T-helper 2 cell treated with Interferon-gamma antibody and Interleukin-4, amounts not matched to agents 5 μg/mL and 100 μg/mL, for 36 hours (primary cell): ENCODE results near the gene CCR7.
A peak's percentile ranks its signal among the peaks of the same experiment; 100 is the strongest.
"Not testable (repeated sequence)": the region's sequence is repeated elsewhere in the genome, so short reads cannot be mapped to it uniquely, and the experiment has no call there.

Source experiments
- DNase-seq: peaks from one replicate; pipeline ENCODE4 v3.0.0; 2021; ENCODE audit warnings: low spot score
- H3K27ac Mint-ChIP-seq: one replicate; pipeline ENCODE4 v1.8.0; 2021; ENCODE audit warnings: mild to moderate bottlenecking, mixed read lengths
- H3K27me3 Mint-ChIP-seq: one replicate; pipeline ENCODE4 v1.8.0; 2021; ENCODE audit warnings: low read depth, mixed read lengths
- H3K36me3 Mint-ChIP-seq: one replicate; pipeline ENCODE4 v1.8.0; 2021; ENCODE audit warnings: low read depth, mixed read lengths
- H3K4me1 Mint-ChIP-seq: one replicate; pipeline ENCODE4 v1.8.0; 2021; ENCODE audit warnings: low read depth, mixed read lengths
- H3K4me3 Mint-ChIP-seq: one replicate; pipeline ENCODE4 v1.8.0; 2022; ENCODE audit warnings: mild to moderate bottlenecking, moderate library complexity, mixed read lengths
- H3K9me3 Mint-ChIP-seq: one replicate; pipeline ENCODE4 v1.8.0; 2021; ENCODE audit warnings: mixed read lengths

CCR7 gene

GRCh38 chr17:40554646-40555295 lies 10.5 kb downstream of the CCR7 start:
- DNase-seq, result no peak
- H3K36me3 Mint-ChIP-seq, result peaks cover 76% of the 10 kb centered on the region
- no peaks in the 10 kb centered on the region for H3K9me3 Mint-ChIP-seq
- H3K4me1 Mint-ChIP-seq, result peaks cover 81% of the 10 kb centered on the region
- peak overlapping the region; percentile 82 for H3K4me3 Mint-ChIP-seq
- peak overlapping the region; percentile 93 for H3K27ac Mint-ChIP-seq
- H3K27me3 Mint-ChIP-seq, result no peaks in the 10 kb centered on the region

DNA sequence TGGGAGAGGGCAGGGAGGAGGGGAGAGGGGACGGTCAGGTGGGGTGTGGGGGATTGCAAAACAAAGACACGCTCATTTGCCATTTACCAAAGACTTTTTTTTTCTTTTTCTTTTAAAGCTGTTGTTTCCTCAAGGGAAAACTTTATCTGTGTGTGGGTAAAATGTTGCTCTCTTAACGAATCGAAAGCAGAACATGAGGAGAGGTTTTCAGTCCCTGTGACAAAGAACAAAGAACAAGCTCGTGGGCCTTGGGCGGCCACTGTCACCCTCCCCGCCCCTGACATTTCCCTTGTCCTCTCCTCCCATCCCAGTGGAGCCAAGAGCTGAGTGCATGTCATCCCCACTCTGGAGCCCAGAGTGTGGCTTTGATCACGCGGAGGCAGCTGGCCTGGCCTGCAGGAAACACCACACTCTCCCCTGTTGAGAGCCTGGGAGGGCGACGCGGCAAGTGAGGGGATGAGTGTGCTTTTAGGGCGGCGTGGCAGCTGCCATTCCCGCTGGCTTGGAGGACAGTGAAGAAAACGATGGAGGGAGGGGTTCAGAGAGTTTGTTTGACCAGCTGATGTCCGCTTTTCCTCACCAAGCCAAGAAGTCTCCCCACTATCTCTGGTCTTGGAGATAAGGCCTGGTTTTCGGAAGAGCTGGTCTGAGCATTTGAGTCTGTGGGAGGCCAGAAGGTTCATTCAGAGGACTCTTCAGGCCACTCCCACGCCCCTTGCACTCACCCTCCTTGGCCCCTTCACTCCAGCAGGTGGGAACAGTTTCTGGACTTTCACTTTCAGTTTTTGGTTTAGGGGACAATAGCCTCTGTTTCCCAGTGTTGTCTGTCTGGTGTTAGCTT lies 11.4 kb downstream of the CCR7 start:
- Mint-ChIP-seq H3K27ac (peak overlapping the region; percentile 93), H3K4me1 (peaks cover 81% of the 10 kb centered on the region), H3K27me3 (no peaks in the 10 kb centered on the region), H3K36me3 (peaks cover 67% of the 10 kb centered on the region), H3K4me3 (peak overlapping the region; percentile 82), H3K9me3 (no peaks in the 10 kb centered on the region)
- DNase-seq, result no peak

GRCh38 chr17:40552806-40553693 lies 12.2 kb downstream of the CCR7 start:
- no peaks in the 10 kb centered on the region for H3K9me3 Mint-ChIP-seq
- no peak for DNase-seq
- no peaks in the 10 kb centered on the region for H3K27me3 Mint-ChIP-seq
- H3K27ac Mint-ChIP-seq, result peak overlapping the region; percentile 93
- H3K4me3 Mint-ChIP-seq, result peak overlapping the region; percentile 82
- peaks cover 60% of the 10 kb centered on the region for H3K36me3 Mint-ChIP-seq
- peaks cover 83% of the 10 kb centered on the region for H3K4me1 Mint-ChIP-seq

DNA sequence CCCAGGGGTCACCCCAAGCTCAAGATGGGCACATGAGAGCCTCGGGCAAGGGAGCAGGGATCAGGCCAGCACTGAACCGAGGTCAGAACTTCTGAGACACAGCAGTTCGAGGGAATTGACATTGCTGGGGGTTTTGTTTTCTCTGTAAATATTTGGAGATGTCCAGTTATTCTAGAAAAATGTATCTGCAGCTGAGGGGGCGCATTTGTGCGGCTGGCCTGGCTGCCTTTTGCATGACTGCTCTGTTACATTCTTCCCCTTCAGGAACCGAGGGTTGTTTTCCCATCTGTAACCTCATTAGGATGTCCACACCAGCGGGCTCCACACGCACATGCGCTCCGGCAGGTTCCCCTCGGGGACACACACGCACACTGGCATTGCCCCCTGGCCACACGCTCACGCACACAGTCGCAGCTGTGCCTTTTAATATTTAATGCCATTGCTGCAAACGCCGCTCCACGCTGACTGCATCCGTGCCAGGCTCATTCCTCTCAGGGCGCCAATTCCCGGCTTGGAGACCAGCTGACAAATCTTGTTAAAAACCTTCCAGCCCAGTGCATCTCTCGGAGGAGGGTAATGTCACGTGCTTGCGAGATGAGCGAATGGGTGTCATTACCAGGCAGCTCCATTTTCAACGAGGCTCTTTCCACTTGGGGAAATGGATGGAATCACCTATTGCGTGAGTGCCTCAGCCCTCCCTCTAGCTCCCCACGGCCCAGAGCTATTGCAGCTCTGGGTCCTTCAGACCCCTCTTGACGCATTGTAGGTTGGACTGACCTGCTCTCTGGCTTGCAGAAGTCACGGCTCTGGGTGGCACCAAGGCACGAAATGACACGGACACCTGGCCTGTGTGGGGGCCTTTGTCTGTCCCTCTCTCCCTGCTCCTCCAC lies 13.1 kb downstream of the CCR7 start:
- Mint-ChIP-seq H3K27me3 (no peaks in the 10 kb centered on the region), H3K9me3 (no peaks in the 10 kb centered on the region), H3K36me3 (peaks cover 53% of the 10 kb centered on the region), H3K27ac (peak overlapping the region; percentile 93), H3K4me3 (no peak overlapping the region), H3K4me1 (peaks cover 85% of the 10 kb centered on the region)
- DNase-seq, result no peak

- peaks cover 45% of the 10 kb centered on the region for H3K36me3 Mint-ChIP-seq
Measured at GRCh38 chr17:40551091-40551878, 14.0 kb downstream of the CCR7 start.

DNA sequence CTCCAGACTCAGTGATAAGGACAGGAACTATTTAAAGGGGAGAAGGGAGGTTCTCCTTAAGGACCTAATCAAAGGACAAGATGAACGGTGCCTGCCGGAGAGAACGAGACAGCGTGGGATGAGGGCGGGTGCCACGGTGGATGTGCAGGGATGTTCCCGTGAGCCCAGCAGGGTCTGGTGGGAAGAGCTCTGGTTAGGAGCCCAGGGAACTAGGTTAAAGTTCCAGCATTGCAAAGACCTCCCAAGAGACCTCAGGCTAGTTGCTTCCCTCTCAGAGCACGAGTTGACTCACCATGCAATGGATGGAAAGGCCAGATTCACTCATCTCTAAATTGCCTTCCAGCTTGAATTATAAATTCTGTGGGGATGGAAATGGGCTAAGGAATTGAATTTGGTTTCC lies 14.7 kb downstream of the CCR7 start:
- Mint-ChIP-seq H3K27me3 (no peaks in the 10 kb centered on the region), H3K9me3 (no peaks in the 10 kb centered on the region), H3K4me1 (peaks cover 80% of the 10 kb centered on the region), H3K4me3 (no peak overlapping the region), H3K36me3 (peaks cover 38% of the 10 kb centered on the region), H3K27ac (peak overlapping the region; percentile 28)
- no peak for DNase-seq

More at GRCh38 chr17:40551091-40551878, 14.0 kb downstream of the CCR7 start:
- H3K4me3 Mint-ChIP-seq, result peak overlapping the region; percentile 0
- peaks cover 82% of the 10 kb centered on the region for H3K4me1 Mint-ChIP-seq
- DNase-seq, result no peak
- peak overlapping the region; percentile 55 for H3K27ac Mint-ChIP-seq
- H3K9me3 Mint-ChIP-seq, result no peaks in the 10 kb centered on the region
- H3K27me3 Mint-ChIP-seq, result no peaks in the 10 kb centered on the region

DNA sequence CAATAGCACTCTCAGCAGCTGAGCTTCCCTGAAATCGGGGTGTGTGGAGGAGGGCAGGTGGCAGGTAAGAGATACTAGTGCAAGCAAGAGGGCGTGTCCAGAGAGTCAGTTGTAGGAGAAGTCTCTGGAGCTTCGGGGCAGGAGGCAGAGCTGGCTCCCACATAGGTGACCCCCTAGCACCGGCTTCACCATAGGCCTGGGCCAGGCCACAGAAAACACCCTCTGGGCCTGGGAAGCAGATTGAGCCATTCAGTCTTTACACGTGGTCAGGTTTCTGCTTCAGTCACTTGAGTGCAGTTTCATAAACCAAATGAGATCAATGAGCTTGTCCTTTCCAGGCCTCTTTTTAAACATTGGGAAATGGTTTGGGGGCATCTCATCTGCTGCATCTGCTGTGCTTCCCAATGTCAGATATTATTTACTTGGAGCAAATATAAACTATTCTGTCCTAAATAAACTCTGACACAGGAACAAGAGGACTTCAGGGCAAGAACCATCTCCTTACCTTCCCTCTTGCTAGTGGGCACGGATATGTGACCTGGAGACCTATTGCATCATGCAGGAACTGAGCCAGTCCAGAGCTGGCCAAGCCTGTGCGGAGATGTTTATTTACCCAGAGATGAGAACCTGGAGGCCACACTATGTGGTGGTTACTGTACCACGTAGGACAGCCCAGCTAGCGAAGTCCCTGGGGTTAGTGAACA lies 16.1 kb downstream of the CCR7 start:
- Mint-ChIP-seq H3K36me3 (peaks cover 26% of the 10 kb centered on the region), H3K27ac (peak overlapping the region; percentile 64), H3K27me3 (no peaks in the 10 kb centered on the region), H3K4me1 (peaks cover 72% of the 10 kb centered on the region), H3K4me3 (peak overlapping the region; percentile 30), H3K9me3 (no peaks in the 10 kb centered on the region)
- peak; percentile 20 for DNase-seq

DNA sequence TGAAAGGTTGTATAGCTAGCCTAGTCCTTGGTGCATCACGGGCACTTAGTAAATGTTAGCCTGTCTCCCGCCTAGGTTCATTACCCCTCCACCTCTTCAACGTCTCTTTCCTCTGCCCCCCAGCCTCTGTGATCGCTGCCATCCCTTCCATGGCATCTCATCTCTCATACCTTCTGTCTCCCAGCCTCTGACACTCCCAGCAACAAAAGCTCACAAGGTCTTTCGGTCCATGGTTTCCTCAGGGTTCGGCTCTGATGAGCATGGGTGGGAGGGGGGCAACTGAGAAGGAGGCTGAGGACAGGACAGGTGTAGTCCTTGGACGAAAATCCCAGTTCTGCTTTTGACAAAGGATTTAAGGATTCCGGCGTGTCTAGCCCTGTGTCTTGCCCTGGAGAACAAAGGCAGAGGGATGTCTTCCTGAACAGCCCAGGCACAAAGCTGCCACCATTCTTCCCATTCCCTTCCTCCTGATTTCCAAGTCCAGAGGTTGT lies 16.7 kb downstream of the CCR7 start:
- Mint-ChIP-seq H3K4me1 (peaks cover 66% of the 10 kb centered on the region), H3K9me3 (no peaks in the 10 kb centered on the region), H3K4me3 (peak overlapping the region; percentile 30), H3K36me3 (peaks cover 21% of the 10 kb centered on the region), H3K27ac (peak overlapping the region; percentile 58), H3K27me3 (no peaks in the 10 kb centered on the region)
- no peak for DNase-seq

DNA sequence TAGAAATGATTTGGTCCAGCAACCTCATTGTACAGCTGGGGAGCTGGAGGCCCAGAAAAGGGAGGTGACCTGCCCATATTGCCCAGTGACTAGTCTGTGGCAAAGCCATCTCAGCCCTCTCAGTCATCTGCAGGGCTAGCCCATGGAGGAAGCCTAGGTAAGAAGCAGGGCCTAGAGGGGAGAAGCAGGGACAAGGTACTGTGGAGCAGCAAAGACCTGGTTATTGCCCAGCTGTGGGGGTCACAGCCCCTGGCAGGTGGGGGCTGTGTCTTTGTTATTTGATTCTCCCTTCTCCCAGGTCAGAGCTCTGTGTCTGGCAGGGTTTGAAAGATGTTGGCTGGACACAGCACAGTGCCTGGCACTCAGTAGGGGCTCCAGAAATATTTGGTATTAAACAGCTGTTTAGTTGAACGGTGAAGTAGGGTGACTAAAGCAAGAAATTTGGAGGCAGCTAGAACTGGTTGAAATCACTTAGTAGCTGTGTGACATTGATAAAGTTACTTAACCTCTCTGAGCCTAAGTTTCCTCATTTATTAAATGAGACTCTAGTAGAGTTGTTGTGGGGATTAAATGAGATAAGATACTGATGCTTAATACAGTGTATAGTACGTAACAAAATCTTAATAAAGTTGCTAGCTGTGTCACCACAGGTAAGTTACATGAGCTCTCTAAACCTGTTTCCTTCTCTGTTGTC lies 17.3 kb downstream of the CCR7 start:
- Mint-ChIP-seq H3K9me3 (no peaks in the 10 kb centered on the region), H3K4me3 (peak overlapping the region; percentile 30), H3K36me3 (peaks cover 17% of the 10 kb centered on the region), H3K27me3 (no peaks in the 10 kb centered on the region), H3K27ac (peak overlapping the region; percentile 58), H3K4me1 (peaks cover 64% of the 10 kb centered on the region)
- no peak for DNase-seq

DNA sequence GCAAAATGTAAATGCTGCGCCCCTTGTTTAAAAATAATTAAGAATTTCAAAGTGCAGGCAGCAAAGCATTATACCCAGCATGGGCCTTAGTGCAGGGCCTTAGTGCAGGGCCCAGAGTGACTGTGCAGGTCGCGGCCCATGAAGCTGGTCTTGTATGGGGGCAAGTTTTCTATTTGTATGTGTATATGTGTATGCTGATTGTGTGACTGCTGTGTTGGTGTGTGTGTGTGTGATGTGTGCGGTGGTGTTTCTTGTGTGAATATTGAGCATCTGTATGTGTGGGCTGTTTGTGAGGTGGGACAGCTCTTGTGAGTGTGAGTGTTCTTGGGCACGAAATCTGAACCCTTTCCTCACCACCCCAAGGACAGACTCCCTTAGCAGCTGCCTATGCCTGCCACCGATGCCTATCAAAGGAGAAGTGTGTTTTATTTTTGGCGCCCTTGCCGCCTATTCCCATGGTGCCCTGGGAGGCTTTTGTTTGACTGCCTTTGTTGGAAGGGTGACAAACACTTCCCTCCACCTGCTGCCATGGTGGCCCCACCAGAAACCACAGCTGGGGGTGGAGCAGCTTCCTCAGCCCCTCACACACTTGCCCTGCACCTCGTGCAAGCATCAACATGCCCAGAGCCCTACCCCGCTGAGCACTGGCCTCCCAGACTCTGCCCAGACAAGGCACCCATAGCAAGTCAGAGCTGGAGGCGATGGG lies 18.0 kb downstream of the CCR7 start:
- H3K4me1 Mint-ChIP-seq, result peaks cover 67% of the 10 kb centered on the region
- DNase-seq, result peak; percentile 52
- H3K4me3 Mint-ChIP-seq, result peak overlapping the region; percentile 19
- H3K36me3 Mint-ChIP-seq, result peaks cover 12% of the 10 kb centered on the region
- no peaks in the 10 kb centered on the region for H3K9me3 Mint-ChIP-seq
- H3K27me3 Mint-ChIP-seq, result no peaks in the 10 kb centered on the region
- H3K27ac Mint-ChIP-seq, result peak overlapping the region; percentile 58

- not testable (repeated sequence) for H3K4me3 Mint-ChIP-seq, H3K27ac Mint-ChIP-seq, H3K9me3 Mint-ChIP-seq, H3K36me3 Mint-ChIP-seq, DNase-seq, H3K27me3 Mint-ChIP-seq
- peaks cover 73% of the 10 kb centered on the region for H3K4me1 Mint-ChIP-seq
Measured at GRCh38 chr17:40546497-40546896, 18.8 kb downstream of the CCR7 start.
